HFF-Myc (cell line): ENCODE results near the gene CD27.

Source experiments
- DNase-seq: peaks from one replicate; pipeline ENCODE4 v3.0.0-alpha.2; 2011; ENCODE audit warnings: low read depth; ENCODE audit errors: extremely low read depth
- H3K4me3 ChIP-seq: replicated peaks from 2 replicates; pipeline ENCODE4 v1.5.1; 2011; ENCODE audit warnings: low read depth, mild to moderate bottlenecking, control low read depth, low read length
- TF ChIP-seq, protein P1 (sequence below): IDR thresholded peaks from 2 replicates; pipeline ENCODE4 v1.5.1; 2012; ENCODE audit warnings: mild to moderate bottlenecking, low read depth, low read length, control low read depth; ENCODE audit errors: missing control alignments

Gene CD27

DNA sequence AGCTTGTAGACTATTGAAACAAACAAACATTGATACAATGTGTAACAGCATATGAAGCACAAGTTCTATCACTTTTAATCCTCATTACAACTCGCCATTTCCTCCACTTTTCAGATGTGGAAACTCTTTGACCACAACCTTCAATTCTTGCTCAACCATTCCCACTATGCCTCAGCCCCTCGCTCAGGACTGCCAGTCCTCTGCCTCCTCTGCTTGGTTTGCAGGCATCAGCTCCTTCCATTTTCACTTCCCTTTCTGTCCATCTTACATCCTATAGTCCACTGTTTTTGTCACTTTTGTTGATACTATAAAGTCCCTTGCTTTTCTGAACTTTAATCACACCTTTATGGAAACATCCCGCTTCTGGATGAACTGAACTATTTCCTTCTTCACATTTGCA, 28.2 kb upstream of the CD27 start:
- no peak for DNase-seq
- TF ChIP-seq, protein P1, sequence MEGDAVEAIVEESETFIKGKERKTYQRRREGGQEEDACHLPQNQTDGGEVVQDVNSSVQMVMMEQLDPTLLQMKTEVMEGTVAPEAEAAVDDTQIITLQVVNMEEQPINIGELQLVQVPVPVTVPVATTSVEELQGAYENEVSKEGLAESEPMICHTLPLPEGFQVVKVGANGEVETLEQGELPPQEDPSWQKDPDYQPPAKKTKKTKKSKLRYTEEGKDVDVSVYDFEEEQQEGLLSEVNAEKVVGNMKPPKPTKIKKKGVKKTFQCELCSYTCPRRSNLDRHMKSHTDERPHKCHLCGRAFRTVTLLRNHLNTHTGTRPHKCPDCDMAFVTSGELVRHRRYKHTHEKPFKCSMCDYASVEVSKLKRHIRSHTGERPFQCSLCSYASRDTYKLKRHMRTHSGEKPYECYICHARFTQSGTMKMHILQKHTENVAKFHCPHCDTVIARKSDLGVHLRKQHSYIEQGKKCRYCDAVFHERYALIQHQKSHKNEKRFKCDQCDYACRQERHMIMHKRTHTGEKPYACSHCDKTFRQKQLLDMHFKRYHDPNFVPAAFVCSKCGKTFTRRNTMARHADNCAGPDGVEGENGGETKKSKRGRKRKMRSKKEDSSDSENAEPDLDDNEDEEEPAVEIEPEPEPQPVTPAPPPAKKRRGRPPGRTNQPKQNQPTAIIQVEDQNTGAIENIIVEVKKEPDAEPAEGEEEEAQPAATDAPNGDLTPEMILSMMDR: no peak
- H3K4me3 ChIP-seq: no peak overlapping the region

GRCh38 chr12:6418796-6419195, 26.0 kb upstream of the CD27 start:
- TF ChIP-seq, protein P1: no peak
- DNase-seq: no peak
- H3K4me3 ChIP-seq: no peak overlapping the region

GRCh38 chr12:6420364-6420763, 24.4 kb upstream of the CD27 start:
- no peak overlapping the region for H3K4me3 ChIP-seq
- TF ChIP-seq, protein P1: no peak
- DNase-seq: no peak

DNA sequence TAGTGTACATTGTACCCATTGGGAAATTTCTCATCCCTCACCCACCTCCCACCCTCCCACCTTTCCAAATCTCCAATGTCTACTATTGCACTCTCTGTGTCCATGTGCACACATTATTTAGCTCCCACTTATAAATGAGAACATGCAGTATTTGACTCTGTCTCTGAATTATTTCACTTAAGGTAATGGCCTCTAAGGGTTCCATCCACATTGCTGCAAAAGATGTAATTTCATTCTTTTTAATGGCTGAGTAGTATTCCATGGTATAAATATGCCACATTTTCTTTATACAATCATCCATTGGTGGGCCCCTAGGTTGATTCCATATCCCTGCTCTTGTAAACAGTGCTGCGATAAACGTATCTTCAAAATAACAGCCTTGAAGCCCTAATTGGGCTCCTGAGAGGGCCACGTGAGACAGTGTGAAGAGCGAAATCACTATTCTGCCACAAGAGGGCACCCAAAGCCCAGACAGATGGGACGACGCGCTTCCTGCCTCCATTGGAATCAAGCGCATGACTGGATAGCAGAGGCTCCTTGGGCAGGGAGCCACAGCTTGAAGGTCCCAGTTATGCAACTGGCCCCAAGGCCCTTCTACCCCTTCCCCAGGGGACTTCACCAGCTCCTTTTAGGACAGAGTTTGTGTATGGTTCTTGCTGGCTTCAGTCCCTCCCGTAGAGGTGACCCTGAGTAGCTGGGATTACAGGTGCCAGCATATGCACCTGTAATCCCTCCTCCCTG, 21.3 kb upstream of the CD27 start:
- H3K4me3 ChIP-seq: no peak overlapping the region
- DNase-seq: peak; percentile 85
- TF ChIP-seq, protein P1: peak; percentile 80

GRCh38 chr12:6424008-6424347, 20.8 kb upstream of the CD27 start:
- H3K4me3 ChIP-seq: no peak overlapping the region
- no peak for DNase-seq
- TF ChIP-seq, protein P1: no peak

- H3K4me3 ChIP-seq: no peak overlapping the region
- DNase-seq: no peak
- TF ChIP-seq, protein P1: no peak
Observed at GRCh38 chr12:6424866-6425265, 19.9 kb upstream of the CD27 start.
